Measurements from ENCODE around the gene WAPL.

DNA sequence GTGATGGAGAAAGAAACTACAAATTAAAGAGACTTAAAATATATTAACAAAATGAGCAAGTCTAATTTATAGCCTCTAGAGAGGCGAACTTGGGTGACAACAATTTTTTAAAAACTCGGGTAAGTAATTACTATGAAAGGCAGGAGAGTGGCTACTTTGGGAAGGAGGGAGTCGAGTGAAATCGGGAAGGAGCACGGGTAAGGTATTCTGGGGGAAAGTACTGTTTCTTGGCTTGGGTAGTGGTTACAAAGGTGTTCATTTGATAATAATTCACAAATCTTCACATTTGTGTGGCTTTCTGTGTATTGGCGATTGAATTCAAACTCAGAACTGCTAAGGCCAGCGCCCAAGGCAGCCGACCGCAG, 122.1 kb downstream of the WAPL start:
- TF ChIP-seq, protein P1, sequence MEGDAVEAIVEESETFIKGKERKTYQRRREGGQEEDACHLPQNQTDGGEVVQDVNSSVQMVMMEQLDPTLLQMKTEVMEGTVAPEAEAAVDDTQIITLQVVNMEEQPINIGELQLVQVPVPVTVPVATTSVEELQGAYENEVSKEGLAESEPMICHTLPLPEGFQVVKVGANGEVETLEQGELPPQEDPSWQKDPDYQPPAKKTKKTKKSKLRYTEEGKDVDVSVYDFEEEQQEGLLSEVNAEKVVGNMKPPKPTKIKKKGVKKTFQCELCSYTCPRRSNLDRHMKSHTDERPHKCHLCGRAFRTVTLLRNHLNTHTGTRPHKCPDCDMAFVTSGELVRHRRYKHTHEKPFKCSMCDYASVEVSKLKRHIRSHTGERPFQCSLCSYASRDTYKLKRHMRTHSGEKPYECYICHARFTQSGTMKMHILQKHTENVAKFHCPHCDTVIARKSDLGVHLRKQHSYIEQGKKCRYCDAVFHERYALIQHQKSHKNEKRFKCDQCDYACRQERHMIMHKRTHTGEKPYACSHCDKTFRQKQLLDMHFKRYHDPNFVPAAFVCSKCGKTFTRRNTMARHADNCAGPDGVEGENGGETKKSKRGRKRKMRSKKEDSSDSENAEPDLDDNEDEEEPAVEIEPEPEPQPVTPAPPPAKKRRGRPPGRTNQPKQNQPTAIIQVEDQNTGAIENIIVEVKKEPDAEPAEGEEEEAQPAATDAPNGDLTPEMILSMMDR (IDR thresholded peaks at IDR 0.05) = no peak
- TF ChIP-seq POLR2AphosphoS5 (IDR thresholded peaks at IDR 0.05) = no peak
- TF ChIP-seq POLR2A (IDR thresholded peaks at IDR 0.05) = no peak

All from prostate gland (tissue), 2 donors.